Hematopoietic multipotent progenitor cell (in vitro differentiated cells): ENCODE measurements around the gene NPRL2. TPM values are rescaled to one million over a fixed set of nuclear protein-coding genes. Genes with fewer than 3 reads are reported as not detected.
A peak's percentile ranks its signal among the peaks of the same experiment; 100 is the strongest.

Source experiments
- DNase-seq, 3 donors: peaks; one replicate each; pipeline ENCODE4 v3.0.0-alpha.2; 2011 to 2015; ENCODE audit warnings: low read depth in 2 of 3, low spot score in 2 of 3
- total RNA-seq: library from RNA; depleted of rRNA; stranded (reverse); fragments of >200 nt; gene quantifications from one replicate; pipeline ENCODE4 v1.2.3, GENCODE V29; 2012

Gene NPRL2
- total RNA-seq, result 39.9 TPM

DNA sequence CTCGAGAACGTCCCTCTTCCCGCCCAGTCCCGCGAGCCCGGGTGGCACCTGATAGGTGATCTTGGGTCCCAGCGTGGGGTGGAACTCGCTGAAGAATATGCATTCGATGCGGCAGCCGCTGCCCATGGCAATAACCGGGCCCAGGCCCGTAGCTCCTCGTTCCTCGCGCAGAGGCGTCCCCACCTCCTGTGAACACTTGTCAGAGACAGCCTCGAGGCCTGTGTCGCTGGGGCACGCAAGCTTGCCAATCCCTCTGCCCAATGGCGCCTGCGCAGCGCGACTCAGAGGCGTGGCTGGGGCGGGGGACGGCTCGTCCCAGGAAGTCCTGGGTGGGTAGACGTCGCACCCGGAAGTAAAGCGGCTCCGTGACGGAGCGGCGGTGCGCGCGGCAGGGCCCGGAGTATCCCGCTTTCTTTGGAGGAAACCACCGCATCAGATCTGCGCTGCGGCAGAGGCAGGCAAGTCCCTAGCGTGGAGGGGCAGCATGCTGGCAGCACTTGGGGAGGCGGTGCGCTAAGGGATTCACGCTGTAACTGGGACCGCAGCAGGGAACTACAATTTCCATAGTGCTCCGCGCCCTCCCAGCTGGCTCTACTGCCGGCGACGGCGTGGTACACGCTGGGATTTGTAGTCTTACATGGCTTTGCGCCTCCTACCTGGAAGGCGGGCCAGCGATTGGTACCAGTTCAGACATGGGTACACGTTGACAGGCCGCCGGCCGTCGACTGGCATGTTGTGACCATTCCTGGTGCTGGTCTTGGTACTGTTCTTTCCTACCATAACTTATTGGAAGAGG lies at the start of gene NPRL2, which contains the start of gene CYB561D2:
TSS of gene NPRL2 (minus strand) at position 249 of the 796 bp plus-strand sequence. CDS start at position 126, 123 bp downstream.
TSS of gene CYB561D2 (plus strand) at position 336 of the 796 bp plus-strand sequence. CDS start 572 bp downstream, outside the sequence.
- peak; percentile 92 to 95 (median 93) for DNase-seq

DNA sequence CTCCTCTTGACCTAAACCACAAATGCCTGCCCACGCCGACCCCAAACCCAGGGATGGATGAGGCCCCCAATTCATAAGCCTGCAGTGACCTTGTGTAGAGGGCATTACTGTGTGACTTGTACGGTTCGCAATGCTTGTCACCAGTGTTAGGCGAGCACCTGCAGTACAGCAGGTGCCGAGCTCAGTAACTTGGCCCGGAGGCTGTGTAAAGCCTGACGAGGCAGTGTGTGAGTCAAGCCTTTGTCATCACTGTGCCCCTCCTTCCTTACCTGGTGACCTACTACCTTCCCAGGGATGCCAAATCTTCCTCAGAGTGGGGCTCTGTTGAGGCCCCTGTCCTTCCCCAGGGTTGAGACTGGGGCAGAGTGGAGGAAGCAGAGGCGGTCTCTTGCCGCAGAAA lies 45.9 kb upstream of the NPRL2 start:
- no peak for DNase-seq

DNA sequence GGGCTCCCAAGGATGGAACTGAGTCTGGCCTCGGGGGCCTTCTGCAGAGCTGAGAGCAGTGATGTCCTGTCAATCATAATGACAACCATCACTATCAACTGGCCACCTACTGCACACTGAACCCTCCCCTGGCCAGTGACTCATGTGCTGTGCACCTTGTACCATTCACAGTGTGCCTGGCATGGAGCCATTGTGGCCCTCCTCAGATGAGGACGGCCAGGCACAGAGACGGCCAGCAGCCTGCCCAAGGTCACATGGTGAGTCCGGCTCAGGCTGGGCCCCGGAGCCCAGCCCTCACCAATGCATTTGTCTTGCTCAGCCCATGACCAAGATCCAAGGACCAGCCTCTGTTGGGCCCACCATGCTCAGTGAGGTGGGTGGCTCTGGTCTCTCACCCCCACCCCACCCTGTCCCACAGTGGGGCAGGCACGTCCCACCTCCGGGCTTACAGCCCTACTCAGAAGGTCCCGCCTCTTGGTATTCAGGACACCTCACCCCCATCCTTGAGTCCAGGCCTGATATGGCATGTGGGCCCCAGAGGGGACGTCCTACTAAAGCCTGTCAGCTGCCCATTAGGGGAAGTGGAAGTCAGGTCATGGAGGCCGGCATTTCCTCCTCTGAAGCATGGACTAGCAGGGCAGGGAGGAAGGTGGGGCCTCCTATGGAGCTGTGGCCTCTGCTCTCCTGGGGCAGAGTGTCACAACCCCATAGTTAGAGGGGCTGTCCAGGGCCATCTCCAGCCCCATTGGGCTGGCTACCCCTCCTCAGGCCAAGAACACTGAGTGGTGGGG lies 44.7 kb upstream of the NPRL2 start:
- DNase-seq, result no peak

DNA sequence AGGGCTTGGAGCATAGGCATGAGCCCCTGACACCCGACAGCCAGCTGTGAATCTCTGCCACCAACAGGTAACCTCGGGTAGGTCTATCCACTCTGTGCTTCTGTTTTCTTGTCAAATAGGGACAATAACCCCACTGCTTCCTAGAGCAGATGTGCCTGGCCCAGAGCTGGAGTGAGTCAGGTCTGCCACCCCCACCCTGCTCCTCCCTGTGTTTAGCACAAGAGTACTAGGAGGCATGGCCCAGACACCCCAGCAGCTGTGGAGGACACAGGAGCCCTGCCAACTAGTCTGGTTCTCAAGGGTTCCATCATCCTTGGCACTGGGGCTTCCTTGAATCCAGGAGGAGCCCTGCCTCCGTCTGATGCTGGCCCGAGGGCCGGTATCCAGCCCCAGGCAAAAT lies 42.5 kb upstream of the NPRL2 start:
- no peak for DNase-seq

GRCh38 chr3:50392101-50392715 lies 41.6 kb upstream of the NPRL2 start:
- no peak for DNase-seq

GRCh38 chr3:50390508-50391224 lies 40.1 kb upstream of the NPRL2 start:
- DNase-seq, result no peak

GRCh38 chr3:50389414-50389767 lies 38.8 kb upstream of the NPRL2 start:
- DNase-seq, result no peak

DNA sequence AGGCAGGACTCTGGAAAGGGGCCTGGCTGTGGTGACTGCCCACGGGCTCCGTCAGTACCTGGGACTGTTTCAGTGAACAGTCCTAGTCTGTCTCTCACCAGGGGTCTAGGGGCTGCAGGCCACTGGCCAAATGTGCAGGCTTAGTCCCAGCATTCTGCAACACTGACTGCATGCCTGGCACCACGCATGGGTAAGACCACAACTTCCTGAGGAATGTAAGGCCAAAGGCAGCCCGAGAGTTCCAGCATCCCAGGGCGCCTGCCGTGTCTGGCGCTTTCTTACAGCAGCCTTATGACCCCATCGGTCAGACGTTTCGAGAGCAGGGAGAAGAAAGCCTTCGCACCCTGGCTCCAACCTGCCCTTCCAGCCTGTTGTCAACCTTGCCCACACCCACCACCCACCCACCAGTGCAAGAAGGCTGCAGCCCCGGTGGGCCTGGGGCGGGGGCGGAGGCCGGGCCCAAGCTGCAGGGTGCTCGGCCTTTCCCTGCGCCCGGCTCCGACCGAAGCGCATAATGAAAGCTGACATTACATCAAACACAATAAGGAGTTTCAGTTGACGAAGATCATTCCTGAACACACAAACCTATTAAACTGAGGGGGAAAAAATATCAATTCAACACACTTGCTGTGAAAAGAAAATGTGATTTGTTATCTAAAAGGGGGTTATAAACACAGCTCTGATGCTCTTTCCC lies 38.3 kb upstream of the NPRL2 start:
- no peak for DNase-seq

- DNase-seq, result peak in 1 of 3 donors; percentile 32
Observed at GRCh38 chr3:50388016-50388719, 37.6 kb upstream of the NPRL2 start.

- peak in 1 of 3 donors; percentile 34 for DNase-seq
Observed at GRCh38 chr3:50385754-50386153, 35.2 kb upstream of the NPRL2 start.

DNA sequence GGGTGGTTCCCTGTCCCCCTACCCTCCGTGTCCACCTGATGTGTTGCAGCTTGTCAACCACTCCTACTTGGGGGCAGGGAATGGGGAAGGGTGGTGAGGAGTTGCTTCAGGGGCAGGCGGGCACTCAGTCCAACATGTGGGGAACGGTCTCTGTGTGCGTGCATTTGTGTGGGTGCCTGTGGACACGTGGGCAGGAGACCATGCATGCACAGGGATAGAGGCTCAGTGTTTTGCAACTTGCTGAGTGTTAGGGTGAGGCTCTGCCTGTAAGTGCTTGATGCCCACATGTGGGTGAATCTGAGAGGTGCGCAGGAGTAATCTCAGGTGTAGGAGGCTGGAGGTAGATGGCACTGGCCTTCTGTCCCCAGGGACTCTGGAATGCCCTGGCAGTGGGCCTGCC lies 33.2 kb upstream of the NPRL2 start:
- DNase-seq, result no peak

GRCh38 chr3:50382722-50383121 lies 32.1 kb upstream of the NPRL2 start:
- no peak for DNase-seq

GRCh38 chr3:50381383-50381782 lies 30.8 kb upstream of the NPRL2 start:
- DNase-seq, result no peak

DNA sequence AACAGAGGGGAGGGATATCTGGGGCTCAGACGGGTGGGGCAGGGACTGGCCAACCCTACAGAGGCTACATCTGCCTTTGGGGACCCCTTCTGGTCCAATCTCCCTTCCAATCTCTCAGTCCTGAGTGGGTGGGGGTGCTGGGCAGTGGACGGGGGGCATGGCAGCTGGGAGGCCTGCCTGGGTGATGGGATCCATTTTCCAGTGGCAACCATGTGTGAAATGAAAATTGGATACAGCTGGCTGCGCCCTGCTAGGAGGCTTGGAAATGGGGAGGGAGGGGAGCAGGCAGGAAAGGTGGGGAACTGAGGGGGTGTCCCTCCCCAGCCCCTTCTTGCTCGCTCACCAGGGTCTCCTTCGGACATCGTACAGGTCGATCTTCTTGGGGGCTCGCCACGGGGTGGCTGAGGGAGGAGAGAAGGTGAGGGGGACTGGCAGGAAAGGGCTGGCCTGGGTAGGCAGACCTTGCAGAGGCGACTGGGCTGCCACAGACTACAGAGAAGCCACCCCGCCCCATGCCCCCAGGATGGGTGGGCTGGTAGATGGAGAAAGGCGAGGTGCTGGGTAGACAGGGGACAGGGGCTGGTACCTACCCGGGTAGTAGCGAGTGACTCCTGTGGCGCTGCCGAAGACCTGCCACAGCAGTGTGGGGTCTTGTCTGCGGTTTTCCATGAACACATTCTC lies 30.0 kb upstream of the NPRL2 start:
- DNase-seq, result no peak

- DNase-seq, result no peak
Observed at GRCh38 chr3:50378757-50379156, 28.2 kb upstream of the NPRL2 start.

- DNase-seq, result no peak
Observed at GRCh38 chr3:50378024-50378423, 27.4 kb upstream of the NPRL2 start.

DNA sequence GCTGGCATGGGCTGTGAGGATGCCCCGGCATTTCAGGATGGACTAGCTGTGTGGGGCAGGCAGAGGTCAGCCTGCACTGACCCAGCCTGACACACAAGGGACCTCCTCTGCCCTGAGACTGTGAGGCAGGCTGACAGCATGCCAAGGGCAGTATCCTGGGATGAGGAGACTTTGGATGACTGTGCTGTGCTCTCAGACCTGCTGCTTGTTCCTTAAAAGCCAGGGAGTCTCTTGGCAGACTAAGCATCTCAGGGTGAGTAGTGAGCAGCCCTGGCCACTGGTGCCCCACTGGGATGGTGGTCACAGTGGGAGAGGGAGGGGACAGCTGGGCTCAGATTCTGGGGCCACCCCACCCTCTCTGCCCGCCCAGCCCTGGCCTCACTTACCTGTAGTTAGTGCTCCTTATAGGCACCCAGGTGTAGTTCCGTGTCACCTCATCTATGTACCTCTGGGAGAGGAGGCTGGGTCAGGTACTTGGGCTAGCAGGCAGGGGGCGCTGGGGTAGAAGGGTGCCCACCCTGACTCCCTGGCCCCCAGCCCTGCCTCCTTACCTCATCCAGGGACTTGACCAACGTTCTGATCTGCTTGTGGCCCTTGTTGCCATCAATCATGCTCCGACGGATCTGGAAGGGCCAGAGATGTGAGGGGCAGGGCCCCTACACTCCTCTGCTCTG lies 24.8 kb upstream of the NPRL2 start:
- no peak for DNase-seq
